K562 (cell line): ENCODE measurements around the gene SUMO3.

Experiments used
- ETV5 ChIP-seq: sonication (generic); formaldehyde crosslinking; IDR thresholded peaks from 2 replicates; pipeline ENCODE4 v1.4.0; 2020; ENCODE audit warnings: low read depth, mild to moderate bottlenecking, missing genetic modification reagents
- PHF20 ChIP-seq: fragments of 450-650 bp; IDR thresholded peaks from 2 replicates; pipeline ENCODE4 v1.6.1; 2018; ENCODE audit not compliant: partially characterized antibody
- SIX5 ChIP-seq, 2 experiments: IDR thresholded peaks; 2 replicates each; pipeline ENCODE4 v1.6.1; 2011; ENCODE audit warnings: low read length in 2 of 2, borderline replicate concordance in 1 of 2, low read depth in 1 of 2, mild to moderate bottlenecking in 1 of 2, moderate library complexity in 1 of 2; ENCODE audit not compliant: insufficient read depth in 1 of 2
- SMC3 ChIP-seq: conservative IDR thresholded peaks from 2 replicates; pipeline ENCODE4 v1.6.1; 2011; ENCODE audit warnings: low read depth, low read length, improper control_type of control experiment; ENCODE audit not compliant: insufficient read depth
- ZNF174 ChIP-seq: fragments of 250-450 bp; sonication (Bioruptor Pico); IDR thresholded peaks from 2 replicates; pipeline ENCODE4 v1.4.0; 2020; ENCODE audit warnings: mild to moderate bottlenecking
- ZNF75A ChIP-seq: fragments of 450-650 bp; formaldehyde crosslinking; IDR thresholded peaks from 2 replicates; pipeline ENCODE4 v1.4.0; 2020; ENCODE audit warnings: mild to moderate bottlenecking
- TF ChIP-seq, protein P1 (sequence below), 3 experiments: IDR thresholded peaks in 2 of 3; conservative IDR thresholded peaks in 1 of 3; 2 replicates each; pipeline ENCODE4 v1.5.1; 2011 to 2012; ENCODE audit warnings: low read length in 3 of 3, mild to moderate bottlenecking in 3 of 3, control low read depth in 2 of 3, improper control_type of control experiment in 1 of 3, inconsistent platforms in 1 of 3, low read depth in 1 of 3, mixed read lengths in 1 of 3, moderate library complexity in 1 of 3; ENCODE audit not compliant: insufficient read depth in 2 of 3
- TF ChIP-seq, protein P2 (sequence below), 2 experiments: IDR thresholded peaks in 1 of 2; conservative IDR thresholded peaks in 1 of 2; 2 replicates each; pipeline ENCODE4 v1.6.1; 2016; ENCODE audit warnings: low read depth in 2 of 2, mild to moderate bottlenecking in 1 of 2, missing compliant biosample characterization in 1 of 2, missing genetic modification characterization in 1 of 2, moderate library complexity in 1 of 2
- TF ChIP-seq, protein P3 (sequence below): fragments of 250-450 bp; sonication (Bioruptor Pico); IDR thresholded peaks from 2 replicates; pipeline ENCODE4 v1.9.0; 2021; ENCODE audit warnings: mild to moderate bottlenecking

DNA sequence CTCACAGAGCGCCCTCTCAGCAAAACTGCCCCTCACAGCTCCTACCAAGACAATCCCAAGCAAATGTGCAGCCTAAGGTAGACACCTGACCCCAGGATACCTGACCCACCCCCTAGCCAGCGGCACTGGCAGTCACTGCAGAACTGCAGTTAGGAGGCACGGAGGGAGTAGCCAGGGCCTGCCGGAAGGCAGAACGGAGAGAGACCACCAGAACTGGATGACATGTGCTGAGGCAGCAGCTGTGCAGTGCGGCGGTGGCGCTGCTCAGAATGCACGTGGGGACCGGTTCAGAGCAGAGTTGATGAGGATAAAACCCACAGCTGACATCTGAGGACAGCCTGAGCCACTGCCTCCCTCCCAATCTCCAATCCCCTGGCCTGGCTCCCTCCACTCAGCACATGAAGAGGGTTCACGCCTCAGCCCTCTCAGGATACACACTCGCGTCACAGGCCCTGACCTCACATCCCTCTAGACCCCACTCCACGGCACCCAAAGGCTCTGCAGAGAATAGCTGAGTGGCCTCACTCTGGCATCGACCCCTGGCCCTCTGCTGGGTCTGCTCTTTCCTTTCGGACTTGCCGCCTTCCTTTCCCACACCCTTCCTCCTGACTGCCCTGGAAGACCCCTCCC lies 45.9 kb downstream of the SUMO3 start:
- no peak for TF ChIP-seq ZNF75A
- TF ChIP-seq, protein P1, sequence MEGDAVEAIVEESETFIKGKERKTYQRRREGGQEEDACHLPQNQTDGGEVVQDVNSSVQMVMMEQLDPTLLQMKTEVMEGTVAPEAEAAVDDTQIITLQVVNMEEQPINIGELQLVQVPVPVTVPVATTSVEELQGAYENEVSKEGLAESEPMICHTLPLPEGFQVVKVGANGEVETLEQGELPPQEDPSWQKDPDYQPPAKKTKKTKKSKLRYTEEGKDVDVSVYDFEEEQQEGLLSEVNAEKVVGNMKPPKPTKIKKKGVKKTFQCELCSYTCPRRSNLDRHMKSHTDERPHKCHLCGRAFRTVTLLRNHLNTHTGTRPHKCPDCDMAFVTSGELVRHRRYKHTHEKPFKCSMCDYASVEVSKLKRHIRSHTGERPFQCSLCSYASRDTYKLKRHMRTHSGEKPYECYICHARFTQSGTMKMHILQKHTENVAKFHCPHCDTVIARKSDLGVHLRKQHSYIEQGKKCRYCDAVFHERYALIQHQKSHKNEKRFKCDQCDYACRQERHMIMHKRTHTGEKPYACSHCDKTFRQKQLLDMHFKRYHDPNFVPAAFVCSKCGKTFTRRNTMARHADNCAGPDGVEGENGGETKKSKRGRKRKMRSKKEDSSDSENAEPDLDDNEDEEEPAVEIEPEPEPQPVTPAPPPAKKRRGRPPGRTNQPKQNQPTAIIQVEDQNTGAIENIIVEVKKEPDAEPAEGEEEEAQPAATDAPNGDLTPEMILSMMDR (IDR thresholded peaks at IDR 0.05 in 2 of 3, conservative IDR thresholded peaks at IDR 0.05 in 1 of 3; ENCODE audit: insufficient read depth in 2 of 3, low read depth in 1 of 3, low read length in 3 of 3): no peak
- TF ChIP-seq, protein P2, sequence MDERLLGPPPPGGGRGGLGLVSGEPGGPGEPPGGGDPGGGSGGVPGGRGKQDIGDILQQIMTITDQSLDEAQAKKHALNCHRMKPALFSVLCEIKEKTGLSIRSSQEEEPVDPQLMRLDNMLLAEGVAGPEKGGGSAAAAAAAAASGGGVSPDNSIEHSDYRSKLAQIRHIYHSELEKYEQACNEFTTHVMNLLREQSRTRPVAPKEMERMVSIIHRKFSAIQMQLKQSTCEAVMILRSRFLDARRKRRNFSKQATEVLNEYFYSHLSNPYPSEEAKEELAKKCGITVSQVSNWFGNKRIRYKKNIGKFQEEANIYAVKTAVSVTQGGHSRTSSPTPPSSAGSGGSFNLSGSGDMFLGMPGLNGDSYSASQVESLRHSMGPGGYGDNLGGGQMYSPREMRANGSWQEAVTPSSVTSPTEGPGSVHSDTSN (CRISPR knock-in tag; IDR thresholded peaks at IDR 0.05; ENCODE audit: low read depth): no peak
- TF ChIP-seq, protein P2 (tag; conservative IDR thresholded peaks at IDR 0.05; ENCODE audit: low read depth): no peak
- no peak for TF ChIP-seq SIX5 (IDR thresholded peaks at IDR 0.05; ENCODE audit: borderline replicate concordance in 1 of 2, insufficient read depth in 1 of 2, low read depth in 1 of 2, low read length in 2 of 2)
- TF ChIP-seq, protein P3, sequence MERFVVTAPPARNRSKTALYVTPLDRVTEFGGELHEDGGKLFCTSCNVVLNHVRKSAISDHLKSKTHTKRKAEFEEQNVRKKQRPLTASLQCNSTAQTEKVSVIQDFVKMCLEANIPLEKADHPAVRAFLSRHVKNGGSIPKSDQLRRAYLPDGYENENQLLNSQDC (CRISPR knock-in tag): no peak
- no peak for TF ChIP-seq PHF20
- TF ChIP-seq SMC3: no peak
- TF ChIP-seq ZNF174 (CRISPR knock-in tag): no peak
- no peak for TF ChIP-seq ETV5 (CRISPR knock-in tag)
